GM19324 (cell line): ENCODE measurements around the gene EBF3.
"Not testable (repeated sequence)": the region's sequence is repeated elsewhere in the genome, so short reads cannot be mapped to it uniquely, and the experiment has no call there.

Experiments used
- ATAC-seq: cut with Tn5 transposase; IDR thresholded peaks from one replicate; pipeline ENCODE4 v1.9.1; 2021; ENCODE audit warnings: mild to moderate bottlenecking, moderate library complexity; ENCODE audit not compliant: unreplicated experiment, low FRiP score

EBF3 gene

DNA sequence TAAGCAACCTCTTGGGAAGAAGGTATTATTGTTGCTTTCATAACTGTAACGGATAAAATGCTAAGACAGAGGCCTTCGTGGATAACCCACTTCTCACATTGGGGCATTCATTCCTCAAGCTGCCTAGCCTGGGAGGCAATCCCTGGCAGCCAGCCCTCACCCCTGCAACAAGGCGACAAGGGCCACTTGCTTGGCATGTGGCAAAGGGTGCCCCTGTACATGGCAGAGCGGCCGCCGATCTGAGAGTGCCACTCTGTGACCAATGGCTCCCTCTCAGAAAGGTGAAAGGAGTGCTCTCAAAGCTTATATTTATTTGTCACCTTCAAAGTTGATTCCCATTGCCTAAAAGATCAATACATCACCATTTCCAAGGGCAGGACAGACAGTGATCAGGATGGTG lies 31.9 kb downstream of the EBF3 start:
- ATAC-seq: no peak

DNA sequence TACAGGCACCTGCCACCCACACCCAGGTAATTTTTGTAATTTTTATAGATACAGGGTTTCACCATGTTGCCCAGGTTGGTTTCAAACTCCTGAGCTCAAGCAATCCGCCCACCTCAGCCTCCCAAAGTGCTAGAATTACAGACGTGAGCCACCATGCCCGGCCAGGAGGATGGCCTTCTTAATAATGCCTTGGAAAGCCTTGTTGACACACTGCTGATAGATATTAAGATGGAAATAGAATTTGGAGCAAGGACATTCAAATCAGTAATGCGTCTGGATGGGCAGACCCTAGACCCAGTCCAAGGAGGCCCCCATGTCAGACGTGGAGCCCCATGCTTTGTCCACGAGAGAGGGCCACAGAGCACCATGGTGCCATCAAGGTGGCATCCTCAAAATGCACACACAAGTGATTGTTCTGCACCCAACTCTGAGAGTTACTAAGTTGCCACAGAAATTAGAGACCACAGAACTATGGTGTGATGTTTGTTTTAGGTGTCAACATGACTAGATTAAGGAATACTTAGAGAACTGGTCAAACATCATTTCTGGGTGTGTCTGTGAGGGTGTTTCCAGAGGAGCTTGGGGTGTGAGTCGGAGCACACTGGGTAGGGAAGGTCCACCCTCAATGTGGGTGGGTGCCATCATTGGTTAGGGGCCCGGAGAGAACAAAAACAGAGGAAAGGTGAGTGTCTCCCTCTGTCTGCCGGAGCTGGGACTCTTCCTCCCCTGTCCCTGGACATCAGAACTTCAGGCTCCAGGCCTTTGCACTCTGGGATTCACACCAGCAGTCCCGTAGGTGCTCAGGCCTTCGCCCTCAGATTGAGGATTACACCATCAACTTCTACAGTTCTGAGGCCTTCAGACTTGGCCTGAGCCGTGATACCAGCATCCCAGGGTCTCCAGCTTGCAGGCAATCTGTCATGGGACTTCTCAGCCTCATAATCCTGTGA lies 34.5 kb downstream of the EBF3 start:
- no peak for ATAC-seq

DNA sequence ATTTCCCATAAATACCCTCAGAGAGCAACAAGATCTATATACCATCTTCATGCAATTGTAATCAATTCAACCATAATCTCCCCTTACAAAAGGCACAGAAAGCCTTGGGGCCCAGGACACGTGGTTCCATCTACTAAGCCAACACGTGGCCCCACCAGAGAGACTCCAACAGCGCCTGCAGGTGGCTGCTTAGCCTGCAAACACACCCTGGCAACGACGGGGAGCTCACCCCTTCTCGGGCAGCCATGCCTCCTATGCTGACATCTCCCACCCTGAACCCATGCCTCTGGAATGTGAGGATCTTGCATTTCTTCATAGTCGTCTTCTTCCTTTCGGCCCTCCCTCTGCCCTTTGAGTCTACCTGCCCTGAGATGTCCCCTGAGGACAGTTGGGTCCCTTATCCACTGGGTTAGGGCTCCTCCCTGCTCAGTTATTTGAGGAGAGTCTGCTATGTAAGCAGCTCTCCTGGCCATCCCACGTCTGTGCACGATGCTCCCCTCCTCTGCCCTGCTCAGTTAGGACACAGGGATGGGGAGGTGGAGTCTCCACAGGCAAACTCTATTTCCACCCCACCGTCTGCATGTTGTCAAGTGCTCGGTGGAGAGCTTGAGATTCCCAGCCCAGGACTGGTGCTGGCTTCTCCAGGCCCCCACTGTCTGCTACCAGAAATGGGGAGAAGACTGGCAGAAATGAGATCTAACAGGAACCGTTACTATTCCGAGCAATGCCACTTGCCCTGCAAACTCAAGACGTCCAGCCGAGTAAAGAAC lies 36.5 kb downstream of the EBF3 start:
- no peak for ATAC-seq

DNA sequence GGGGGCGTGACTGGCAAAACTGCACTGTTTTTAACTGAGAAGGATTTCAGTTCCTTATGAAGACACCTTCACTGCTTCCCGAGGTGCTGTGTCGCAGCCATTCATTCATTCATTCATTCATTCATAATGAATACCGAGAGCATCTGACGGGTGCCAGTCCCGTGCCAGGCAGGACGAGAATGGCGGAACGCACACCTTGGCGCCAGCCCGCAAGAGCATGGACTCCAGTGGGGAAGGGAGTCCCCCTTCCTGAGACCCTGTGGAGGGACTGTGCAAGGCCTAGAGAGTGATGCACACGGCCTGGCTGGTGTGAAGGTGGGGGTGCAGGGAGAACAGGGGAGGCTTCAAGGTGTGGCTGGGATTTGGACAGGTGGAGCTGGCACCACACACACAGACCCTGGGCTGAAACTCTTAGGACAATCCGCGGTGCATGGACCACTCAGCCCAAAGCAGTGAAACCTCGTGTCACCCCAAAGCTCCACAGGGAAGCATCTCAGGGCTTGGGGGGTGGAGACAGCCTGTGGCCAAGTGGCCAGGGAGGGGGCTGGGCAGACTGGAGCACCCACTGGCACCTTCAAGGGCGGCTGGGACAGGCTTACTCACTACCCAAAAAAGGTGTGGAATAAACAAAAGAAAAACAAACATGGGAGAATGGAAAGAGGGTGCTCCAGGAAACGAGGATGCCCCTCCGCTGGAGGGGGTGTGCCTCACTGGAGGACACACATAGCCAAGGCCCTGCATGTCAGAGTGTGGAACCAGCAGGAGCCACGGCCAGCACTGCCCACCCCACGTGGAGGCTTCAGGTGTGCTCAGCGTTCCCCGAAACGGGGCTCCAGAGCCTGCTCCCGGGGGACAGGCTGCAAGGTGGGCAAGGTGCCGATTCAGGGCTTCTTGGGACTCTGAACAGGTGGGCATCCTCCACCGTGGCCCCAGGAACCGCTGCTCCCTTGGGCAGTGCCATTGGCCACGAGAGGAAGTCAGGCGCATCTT lies 37.7 kb downstream of the EBF3 start:
- ATAC-seq: no peak

DNA sequence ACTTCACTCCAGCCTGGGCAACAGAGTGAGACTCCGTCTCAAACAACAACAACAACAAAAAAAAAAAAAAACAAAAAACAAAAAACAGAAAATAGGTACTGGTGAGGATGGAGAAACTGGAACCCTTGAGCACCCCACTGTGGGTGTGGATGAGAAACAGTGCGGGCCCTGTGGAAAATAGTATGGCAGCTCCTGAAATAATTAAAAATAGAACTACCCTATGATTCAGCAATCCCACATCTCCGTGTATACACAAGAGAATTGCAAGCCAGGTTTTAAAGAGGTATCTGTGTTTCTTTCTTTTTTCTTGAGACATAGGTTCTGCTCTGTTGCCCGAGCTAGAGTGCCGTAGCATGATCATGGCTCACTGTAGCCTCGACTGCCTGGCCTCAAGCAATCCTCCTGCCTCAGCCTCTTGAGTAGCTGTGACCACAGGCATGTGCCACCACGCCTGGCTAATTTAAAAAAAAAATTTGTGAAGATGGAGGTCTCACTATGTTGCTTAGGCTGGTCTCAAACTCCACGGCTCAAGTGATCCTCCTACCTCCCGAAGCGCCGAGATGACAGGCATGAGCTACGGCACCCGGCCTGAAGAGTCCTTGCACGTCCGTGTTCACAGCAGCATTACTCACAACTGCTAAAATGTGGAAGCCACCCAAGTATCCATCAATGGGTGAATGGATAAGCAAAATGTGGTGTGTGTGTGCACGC lies 39.5 kb downstream of the EBF3 start:
- no peak for ATAC-seq

DNA sequence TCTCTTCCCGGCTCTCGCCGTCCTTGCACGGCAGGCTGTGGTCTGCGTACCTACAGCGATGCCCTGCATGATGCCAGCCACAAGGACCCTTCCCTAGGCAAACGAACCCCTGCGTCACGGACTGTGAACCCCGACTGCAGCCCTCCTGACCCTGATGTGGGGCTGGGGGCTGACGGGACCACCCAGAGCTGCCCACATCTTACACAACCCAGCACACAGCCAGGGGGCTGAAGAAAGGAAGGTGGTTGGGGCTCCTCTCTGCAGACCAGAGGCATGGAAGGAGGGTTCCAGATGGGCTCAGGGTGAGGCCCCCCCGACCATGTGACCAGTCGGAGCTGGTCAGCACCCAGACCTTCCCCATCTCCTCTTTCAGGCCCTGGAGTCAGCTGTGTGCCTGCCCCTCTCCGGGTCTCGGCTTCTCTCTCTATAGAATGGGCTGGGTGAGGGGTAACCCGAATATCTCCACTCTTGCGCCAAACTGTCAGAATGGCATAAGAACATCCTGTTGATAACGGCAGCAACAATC lies 41.4 kb downstream of the EBF3 start:
- ATAC-seq: no peak

DNA sequence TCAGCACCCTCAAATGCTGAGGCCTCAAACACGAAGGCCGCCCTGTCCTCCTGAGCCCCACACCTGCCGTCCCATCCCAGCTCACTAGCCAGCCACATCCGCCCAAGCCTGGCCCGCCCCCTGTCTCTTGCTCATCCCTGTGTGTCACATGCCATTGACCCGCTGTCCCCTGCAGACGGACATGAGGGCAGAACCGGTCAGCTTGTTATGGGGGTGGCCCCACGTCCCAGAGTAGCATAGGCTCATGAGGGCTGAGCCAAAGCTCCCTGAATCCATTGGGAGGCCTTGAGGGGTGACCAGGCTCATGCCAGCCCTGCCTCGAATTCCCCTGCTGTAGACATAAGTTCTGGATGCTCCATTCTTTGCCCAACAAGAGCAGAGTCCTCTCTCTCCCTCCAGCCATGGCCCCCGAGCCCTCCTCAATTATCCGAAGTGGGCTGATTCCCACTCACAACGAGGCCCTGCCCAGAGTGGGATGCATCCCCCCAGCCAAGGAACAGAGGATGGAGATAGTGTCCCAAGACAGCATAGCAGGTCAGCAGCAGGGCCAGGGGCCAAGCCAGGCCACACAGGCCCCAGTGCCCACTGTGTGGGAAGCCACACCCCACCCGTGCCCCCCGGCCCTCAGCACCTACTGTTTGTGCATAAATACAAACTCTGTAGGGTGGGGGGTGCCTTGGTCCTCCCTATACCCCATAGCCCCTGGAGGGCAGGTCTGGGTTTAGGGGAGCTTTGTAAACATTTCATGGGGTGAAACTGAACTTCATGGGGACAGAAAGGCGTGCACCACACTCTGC lies 42.1 kb downstream of the EBF3 start:
- ATAC-seq: no peak

DNA sequence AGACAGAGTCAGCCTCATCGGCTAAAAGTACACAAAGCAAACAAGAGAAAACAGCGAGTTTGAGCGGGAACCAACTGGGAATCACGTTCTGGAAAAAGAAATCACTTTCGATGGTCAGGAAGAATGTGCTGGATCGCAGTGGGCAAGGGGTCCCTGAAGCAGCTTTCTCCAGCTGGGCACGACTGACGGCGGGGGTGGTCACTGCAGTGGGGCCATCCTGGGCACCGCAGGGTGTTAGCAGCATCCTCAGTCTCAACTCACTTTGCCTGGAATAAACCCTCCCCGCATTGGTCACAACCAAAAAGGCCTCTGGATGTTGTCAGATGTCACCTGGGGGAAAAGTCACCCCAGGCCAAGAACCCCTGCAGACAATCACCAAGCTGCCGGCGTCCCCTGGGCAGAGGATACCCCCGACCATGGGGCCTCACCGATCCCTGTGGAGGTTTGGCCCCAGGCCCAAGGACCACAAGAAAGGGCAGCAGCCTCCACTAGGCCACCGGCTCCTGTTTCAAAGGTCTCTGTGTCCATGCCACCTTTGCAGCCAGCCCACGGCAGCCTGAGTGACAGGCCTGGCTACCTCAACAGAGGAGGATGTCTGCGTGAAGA lies 42.9 kb downstream of the EBF3 start:
- no peak for ATAC-seq

DNA sequence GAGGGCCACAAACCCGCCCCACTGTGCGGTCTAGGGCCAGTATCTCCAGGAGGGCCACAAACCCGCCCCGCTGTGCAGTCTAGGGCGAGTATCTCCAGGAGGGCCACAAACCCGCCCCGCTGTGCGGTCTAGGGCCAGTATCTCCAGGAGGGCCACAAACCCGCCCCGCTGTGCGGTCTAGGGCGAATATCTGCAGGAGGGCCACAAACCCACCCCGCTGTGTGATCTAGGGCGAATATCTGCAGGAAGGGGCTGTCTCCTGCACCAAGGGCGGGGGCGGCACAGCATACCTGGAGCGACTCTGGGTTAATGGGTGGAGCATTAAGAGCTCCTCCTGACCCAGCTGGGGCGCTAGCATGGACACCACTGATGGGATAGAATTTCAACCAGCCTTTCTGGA lies 43.9 kb downstream of the EBF3 start:
- ATAC-seq: not testable (repeated sequence)

DNA sequence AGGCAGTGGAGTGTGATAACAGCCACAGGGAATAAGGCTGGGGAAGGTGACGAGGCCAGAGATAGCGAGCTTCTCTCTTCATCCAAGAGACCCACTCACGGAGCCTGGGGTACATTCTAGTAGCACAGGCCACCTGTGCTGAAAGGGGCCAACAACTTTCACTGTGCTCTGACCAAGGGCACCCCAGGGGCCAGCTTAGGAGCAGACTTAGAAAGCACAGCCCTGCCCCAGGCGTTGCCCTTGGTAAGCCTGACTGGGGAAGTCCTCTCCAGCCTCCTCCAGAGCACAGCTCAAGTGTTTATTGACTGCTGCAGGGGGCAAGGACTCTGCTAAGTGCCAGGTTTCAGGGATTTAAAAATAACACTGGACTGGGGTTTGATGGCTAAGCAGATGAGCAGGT lies 44.7 kb downstream of the EBF3 start:
- no peak for ATAC-seq

DNA sequence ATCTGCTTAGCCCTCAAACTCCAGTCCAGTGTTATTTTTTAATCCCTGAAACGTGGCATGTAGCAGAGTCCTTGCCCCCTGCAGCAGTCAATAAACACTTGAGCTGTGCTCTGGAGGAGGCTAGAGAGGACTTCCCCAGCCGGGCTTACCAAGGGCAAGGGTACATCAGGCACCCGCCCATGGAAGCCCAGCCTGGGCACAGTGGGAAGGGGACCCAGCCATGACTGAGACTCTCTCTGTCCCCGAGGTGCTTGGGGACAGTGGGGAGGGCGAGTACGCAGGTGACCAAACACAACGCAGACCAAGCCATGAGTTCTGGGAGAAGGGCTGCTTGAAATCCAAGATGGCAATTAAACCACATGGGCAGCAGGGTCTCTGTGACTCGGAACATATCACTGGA lies 45.2 kb downstream of the EBF3 start:
- no peak for ATAC-seq

DNA sequence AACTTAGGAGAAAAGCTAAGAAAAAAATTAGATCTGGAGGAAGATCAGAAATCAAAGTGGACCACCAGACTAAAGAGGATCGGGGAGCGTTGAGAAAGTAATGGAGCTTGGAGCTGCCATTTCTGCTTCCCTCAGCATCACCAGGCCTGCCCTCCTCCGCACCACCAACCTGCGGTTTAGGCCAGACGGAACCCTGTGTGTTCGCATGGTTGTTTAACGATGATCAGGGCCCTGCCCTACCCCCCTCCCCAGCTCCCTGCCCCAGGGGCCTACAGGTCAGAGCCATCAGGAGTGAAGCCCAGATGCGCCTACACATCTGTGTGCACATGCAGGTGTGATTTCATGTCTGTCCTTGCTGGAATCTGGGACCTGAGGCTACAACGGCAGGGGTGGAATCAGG lies 45.7 kb downstream of the EBF3 start:
- no peak for ATAC-seq

DNA sequence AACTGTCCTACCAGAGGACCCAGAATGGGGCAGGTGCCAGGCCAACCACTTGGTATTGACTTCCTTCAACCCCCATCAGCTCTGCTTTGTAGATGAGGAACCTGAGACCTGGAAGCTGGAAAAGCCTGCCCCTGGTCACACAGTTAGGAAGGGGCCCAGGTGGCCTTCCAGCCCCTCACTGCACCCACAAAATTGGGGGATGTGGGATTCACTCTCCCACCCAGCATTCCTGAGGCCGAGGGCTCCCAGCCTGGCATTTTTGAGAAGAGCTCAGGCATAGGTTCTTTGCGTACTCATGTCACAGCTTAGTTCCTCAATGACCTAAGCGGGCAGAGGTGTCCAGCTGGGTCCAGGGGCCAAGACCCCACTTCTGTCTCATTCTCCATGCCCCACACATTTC lies 46.1 kb downstream of the EBF3 start:
- ATAC-seq: no peak

DNA sequence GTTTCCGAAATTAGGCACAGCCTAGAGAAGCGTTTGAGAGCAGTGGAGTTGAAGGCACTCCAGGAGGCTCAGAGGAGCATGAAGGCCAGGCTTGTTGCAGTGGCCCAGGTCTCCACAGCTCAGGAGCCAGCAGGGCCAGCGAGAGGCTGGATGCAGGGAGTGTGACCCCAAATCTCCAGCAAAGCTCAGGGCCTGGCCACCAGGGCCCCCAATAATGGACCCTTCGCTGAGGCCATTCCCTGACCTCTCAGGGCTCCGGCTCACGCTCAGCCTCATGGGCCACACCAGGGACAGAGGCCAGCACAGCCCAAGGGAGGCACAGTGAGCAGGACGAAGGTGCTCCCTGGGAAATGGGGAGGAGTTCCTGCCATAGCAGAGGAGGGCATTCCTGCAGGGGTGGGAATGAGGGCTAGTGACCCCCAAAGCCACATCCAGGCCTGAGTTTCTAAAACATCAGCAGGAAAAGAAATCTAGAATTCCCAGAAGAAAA lies 47.5 kb downstream of the EBF3 start:
- no peak for ATAC-seq

DNA sequence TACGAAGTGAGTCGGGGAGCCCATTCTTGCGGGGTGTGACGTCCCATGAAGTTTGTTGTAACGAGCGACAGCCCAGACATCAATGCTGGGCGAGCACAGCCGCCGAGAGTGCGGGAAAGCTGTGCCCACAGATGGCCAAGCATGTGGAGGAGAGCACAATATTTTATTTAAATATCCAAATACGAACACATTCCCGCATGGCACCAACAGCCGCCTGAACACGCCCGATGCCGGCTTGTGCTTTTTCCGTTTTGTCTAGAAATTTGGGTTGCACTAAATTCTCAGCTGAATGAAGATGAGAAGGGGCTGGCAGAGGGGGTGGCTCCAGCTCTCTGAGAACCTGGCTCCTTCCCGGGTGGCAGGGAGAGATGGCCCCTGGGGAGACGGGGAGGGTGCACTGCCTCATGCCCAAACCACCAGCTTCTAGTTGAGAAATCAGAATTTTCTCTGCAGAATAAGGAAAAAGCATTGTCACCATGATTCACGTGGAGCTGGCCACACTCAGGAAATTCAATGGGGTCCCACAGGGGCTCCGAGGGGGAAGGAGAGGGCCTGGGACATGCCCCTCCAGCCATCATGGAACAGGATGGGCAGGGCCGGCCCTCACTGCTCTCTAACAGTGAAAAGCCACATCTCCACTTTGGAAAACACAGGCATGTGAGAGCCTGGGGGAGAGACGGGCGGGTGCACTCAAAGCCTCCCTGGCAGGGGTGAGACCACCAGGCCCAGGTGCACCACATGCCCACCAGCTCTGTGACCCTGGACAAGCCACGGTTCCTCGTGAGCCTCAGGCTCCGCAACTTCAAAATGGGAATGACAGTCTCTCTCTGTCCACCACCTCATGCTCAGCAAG lies 48.3 kb downstream of the EBF3 start:
- ATAC-seq: no peak

DNA sequence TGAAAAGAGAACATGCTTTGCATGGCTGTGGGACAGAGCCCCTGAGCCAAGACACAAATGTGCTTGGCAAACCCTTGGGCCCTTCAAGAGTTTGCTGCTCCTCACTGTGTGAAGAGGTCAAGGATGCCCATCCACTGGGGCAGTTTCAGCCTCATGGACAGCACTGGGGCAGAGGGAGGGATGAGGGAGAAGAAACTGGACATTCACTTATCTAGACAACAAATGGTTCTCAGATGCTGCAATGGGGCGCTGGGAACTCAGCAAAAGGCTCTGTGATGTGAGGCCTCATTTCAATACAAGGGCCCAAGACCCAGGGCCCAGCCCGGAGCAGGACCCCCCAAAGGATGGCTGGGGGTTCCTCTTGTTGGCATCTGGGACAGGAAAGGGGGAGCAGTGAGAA lies 49.1 kb downstream of the EBF3 start:
- no peak for ATAC-seq

DNA sequence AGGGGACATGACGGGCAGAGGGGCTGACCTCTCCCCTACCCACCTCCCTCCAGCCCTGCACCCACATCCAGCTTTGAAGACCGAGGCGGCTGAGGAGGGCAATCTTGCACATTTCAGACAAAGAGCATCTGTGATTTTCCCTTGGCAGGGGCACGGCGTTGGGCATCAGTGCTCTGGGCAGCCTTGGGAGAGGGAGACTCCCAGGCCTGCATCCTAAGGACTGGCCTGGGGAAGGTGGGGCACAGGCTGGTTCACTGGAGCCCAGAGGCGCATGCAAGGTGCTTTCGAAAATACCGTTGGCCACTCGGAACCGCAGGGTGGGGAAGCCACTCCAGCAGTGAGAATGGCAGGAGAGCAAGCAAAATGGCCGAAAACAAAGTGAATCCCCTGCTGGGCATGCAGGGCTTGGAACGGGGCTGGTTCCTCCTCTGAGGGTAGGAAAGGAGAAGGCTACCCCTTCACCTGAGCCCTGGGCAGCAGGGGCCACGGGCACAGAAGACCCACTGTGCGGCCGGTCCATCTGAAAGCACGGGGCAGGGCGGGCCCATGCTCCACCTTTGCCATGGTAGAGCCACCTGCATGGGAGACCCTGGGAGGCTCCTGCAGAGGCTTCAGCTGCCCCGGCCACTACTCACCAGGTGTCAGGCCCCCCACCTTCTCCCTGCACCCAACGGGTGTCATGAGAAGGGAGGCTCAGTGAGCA lies 49.8 kb downstream of the EBF3 start:
- no peak for ATAC-seq
